Mesothelial cell of epicardium (in vitro differentiated cells): ENCODE data around the gene ALDH1B1. TPM values are rescaled to one million over a fixed set of nuclear protein-coding genes. Genes with fewer than 3 reads are reported as not detected.

Experiments
- DNase-seq, 2 experiments: peaks; one replicate each; pipeline ENCODE4 v3.0.0; 2021; ENCODE audit warnings: low spot score in 2 of 2; ENCODE audit not compliant: unreplicated experiment in 2 of 2
- H3K27ac Mint-ChIP-seq: 2 replicates; pipeline ENCODE4 v1.8.0; 2021; ENCODE audit warnings: mixed read lengths
- H3K27me3 Mint-ChIP-seq: 2 replicates; pipeline ENCODE4 v1.8.0; 2021; ENCODE audit warnings: low read depth, mixed read lengths
- H3K36me3 Mint-ChIP-seq: 2 replicates; pipeline ENCODE4 v1.8.0; 2021; ENCODE audit warnings: mixed read lengths
- H3K4me1 Mint-ChIP-seq: 2 replicates; pipeline ENCODE4 v1.8.0; 2021; ENCODE audit warnings: mixed read lengths
- H3K4me3 Mint-ChIP-seq: 2 replicates; pipeline ENCODE4 v1.8.0; 2021; ENCODE audit warnings: mild to moderate bottlenecking, moderate library complexity, mixed read lengths
- H3K9me3 Mint-ChIP-seq: 2 replicates; pipeline ENCODE4 v1.8.0; 2021; ENCODE audit warnings: mixed read lengths
- total RNA-seq: library from RNA; stranded (reverse); gene quantifications from 3 replicates; pipeline ENCODE4 v1.2.1, GENCODE V29; 2021
- TF ChIP-seq, protein P1 (sequence below): fragments of 200-600 bp; sonication (generic); IDR thresholded peaks from one replicate; pipeline ENCODE4 v1.5.0; 2021; ENCODE audit warnings: antibody characterized with exemption; ENCODE audit not compliant: unreplicated experiment

ALDH1B1 gene
- total RNA-seq, 1 donor from 2014 or later: 17.5 TPM

DNA sequence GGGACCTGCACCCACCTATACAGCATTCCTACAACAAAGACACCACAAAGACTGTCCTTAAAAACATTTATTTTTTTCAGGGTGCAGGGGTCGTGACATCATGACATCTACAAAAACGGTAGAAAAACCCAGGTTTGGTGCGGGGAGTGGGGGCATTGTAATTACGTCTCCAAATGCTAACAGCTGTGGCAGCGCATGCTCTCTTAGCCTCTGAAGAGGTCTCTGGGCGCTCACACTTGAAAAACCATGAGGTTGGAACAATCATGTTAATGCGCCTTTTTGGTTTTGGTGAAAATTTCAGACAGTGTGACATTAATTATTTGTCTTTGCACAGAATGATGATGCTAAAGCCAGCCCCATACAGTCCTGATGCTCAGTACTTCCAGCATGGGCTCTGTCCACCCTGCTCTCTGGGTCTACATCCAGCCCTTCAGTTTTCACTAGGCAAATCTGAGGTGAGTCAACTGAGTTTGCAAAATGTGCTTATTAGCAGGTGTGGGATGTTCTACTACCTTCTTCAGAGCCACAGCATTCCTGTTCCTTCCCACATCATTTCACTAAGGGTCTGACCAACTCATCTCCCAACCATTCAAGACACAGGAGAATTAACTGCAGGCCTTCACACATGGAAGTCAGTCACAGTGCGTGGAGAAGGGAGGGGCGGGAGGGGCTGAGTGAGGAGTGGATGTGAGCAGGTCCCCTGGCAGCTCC, 14.1 kb downstream of the ALDH1B1 start:
- Mint-ChIP-seq H3K4me3 (no peak overlapping the region), H3K9me3 (no peaks in the 10 kb centered on the region), H3K27me3 (peaks cover 31% of the 10 kb centered on the region), H3K4me1 (no peaks in the 10 kb centered on the region), H3K36me3 (no peaks in the 10 kb centered on the region), H3K27ac (no peak overlapping the region)
- TF ChIP-seq, protein P1, sequence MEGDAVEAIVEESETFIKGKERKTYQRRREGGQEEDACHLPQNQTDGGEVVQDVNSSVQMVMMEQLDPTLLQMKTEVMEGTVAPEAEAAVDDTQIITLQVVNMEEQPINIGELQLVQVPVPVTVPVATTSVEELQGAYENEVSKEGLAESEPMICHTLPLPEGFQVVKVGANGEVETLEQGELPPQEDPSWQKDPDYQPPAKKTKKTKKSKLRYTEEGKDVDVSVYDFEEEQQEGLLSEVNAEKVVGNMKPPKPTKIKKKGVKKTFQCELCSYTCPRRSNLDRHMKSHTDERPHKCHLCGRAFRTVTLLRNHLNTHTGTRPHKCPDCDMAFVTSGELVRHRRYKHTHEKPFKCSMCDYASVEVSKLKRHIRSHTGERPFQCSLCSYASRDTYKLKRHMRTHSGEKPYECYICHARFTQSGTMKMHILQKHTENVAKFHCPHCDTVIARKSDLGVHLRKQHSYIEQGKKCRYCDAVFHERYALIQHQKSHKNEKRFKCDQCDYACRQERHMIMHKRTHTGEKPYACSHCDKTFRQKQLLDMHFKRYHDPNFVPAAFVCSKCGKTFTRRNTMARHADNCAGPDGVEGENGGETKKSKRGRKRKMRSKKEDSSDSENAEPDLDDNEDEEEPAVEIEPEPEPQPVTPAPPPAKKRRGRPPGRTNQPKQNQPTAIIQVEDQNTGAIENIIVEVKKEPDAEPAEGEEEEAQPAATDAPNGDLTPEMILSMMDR: no peak
- no peak for DNase-seq

DNA sequence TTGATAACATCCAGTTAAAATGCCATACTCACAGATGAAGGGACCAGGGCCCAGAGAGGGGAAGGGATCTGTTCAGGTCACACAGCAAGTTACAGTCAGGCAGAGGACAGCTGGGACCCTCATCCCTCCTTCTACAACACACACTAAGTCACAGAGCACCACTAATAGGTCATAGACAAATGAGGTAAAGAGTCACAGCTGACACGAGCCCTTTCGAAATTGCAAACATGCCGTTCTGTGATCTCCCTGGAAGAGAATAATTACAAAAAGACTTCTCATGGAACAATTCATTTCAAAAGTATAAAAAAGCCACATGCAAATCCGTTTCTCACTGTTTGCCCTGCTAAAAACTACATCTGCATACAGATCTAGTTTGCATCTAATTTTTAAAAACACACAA, 16.2 kb downstream of the ALDH1B1 start:
- H3K27me3 Mint-ChIP-seq: peaks cover 34% of the 10 kb centered on the region
- TF ChIP-seq, protein P1: no peak
- H3K9me3 Mint-ChIP-seq: no peaks in the 10 kb centered on the region
- H3K4me1 Mint-ChIP-seq: peaks cover 3% of the 10 kb centered on the region
- H3K27ac Mint-ChIP-seq: no peak overlapping the region
- no peaks in the 10 kb centered on the region for H3K36me3 Mint-ChIP-seq
- H3K4me3 Mint-ChIP-seq: no peak overlapping the region
- no peak for DNase-seq

DNA sequence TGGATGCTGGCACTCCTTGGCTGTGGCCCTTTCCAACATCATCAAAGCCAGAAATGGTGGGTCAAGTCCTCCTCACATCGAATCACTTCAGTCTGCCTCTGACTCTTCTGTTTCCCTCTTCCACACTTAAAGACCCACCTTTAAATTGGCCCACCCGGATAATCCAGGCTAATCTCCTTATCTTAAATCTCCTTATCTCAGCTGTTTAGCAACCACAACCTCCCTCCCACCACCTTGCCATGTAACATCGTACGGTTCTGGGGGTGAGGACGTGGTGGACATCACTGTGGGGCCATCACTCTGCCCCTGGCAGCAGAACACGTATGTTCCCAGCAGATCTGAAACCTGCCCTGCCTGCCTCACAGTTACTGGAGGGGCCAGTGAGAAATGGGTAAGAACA, 20.2 kb downstream of the ALDH1B1 start:
- no peak for DNase-seq
- peaks cover 27% of the 10 kb centered on the region for H3K27me3 Mint-ChIP-seq
- H3K36me3 Mint-ChIP-seq: no peaks in the 10 kb centered on the region
- no peak overlapping the region for H3K27ac Mint-ChIP-seq
- H3K4me1 Mint-ChIP-seq: peaks cover 3% of the 10 kb centered on the region
- TF ChIP-seq, protein P1: no peak
- no peak overlapping the region for H3K4me3 Mint-ChIP-seq
- H3K9me3 Mint-ChIP-seq: no peaks in the 10 kb centered on the region

DNA sequence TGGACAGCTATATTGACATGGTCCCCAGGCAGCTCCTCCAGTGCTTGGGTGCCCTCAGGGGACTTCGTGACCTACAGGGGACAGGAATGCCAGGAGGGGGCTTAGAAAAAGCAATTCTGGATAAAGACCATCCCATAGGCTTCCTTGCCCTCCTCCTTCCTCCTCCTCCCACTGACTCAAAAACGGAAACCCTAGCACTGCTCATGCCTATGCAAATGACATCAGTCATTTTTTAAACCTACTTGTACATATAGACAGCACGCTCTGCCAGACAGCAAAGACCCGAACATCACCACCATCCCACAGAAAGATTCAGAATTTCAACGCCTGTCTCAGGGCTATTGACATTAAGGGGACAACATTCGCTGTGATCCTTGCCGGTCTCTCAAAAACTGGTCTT, 20.8 kb downstream of the ALDH1B1 start:
- Mint-ChIP-seq H3K27ac (no peak overlapping the region), H3K9me3 (no peaks in the 10 kb centered on the region)

DNA sequence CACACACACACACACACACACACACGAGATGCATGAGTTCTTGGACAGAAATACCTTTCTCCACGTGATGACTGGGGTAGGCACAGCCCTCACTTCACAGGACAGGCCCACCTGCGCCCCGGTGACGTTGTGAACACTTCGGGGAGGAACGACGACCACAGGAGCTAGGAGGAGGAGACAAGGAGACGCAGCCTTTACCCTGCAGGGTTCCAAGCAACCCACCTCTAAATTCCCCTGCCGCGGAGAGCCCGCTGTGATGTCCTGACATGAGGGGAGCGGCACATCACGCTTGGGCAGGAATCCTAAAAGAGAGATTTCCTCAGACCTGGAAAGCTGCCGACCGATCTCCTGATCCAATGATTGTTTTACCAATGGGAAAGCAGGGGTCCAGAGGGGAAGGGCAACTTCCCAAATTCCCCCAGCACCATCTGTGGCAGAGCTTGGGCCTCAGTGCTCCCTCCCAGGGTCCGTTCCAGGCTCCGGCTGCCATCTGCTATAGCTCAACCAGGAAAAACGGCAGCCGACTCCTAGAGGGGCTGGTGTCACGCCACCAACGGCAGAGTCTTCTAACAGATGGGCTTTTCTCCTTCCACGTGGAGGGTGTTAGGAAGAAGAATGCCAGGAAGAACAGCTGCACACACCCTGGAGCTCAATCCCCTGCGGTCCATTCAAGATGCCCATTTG, 21.7 kb downstream of the ALDH1B1 start:
- Mint-ChIP-seq H3K36me3 (no peaks in the 10 kb centered on the region), H3K9me3 (no peaks in the 10 kb centered on the region), H3K27me3 (peaks cover 36% of the 10 kb centered on the region), H3K4me1 (peaks cover 3% of the 10 kb centered on the region), H3K4me3 (no peak overlapping the region), H3K27ac (no peak overlapping the region)
- DNase-seq: no peak
- TF ChIP-seq, protein P1: no peak

More for the DNA sequence above, 20.8 kb downstream of the ALDH1B1 start:
- TF ChIP-seq, protein P1: no peak
- H3K4me1 Mint-ChIP-seq: peaks cover 3% of the 10 kb centered on the region
- peaks cover 31% of the 10 kb centered on the region for H3K27me3 Mint-ChIP-seq
- no peak for DNase-seq
- no peak overlapping the region for H3K4me3 Mint-ChIP-seq
- no peaks in the 10 kb centered on the region for H3K36me3 Mint-ChIP-seq
